Heart left ventricle (tissue), 13 donors: ENCODE results near the gene KRT38.

Experiments
- POLR2A ChIP-seq, 2 donors: fragments of 450-650 bp; IDR thresholded peaks; one replicate each; pipeline ENCODE4 v1.6.1; 2017; ENCODE audit warnings: antibody characterized with exemption in 2 of 2, mild to moderate bottlenecking in 2 of 2, moderate library complexity in 2 of 2
- TF ChIP-seq, protein P1 (sequence below), 12 donors: fragments of 200-600 bp; sonication (generic) in 4 of 12; IDR thresholded peaks; one replicate each; pipeline versions ENCODE4 v1.5.0 to v1.8.0; 2018 to 2022; ENCODE audit warnings: antibody characterized with exemption in 12 of 12, mild to moderate bottlenecking in 5 of 12
- donor health status: ischemic (EF 13 %, LVEDD 7.1; RV severe dilation, severe dysfunction).
- donor health status: DM: no; HTN: yes; CAD: no.
- donor health status: DM: no; HTN: no; CAD: no.
- donor health status: ischemic (EF 25% LVEDD 6.9; RV normal size, moderate dysfunction).
- donor health status: ischemic (EF 25% LVEDD 5.7; RV mildly dilated, moderate dysfunction).
- donor health status: ischemic (EF 35%, LVEDD 5.7; RV mildly dilated, moderate dysfunction).
- donor health status: nonischemic (EF 11% LVEDD 7.7; RV severe dilation, severe dysfunction).
- donor health status: DM: yes; HTN: yes; CAD: no.
- donor health status: PGD.
- donor health status: ischemic (EF 29% LVEDD 5.4; RV normal size, mild dysfunction).
- donor health status: nonischemic (EF 23%, LVEDD 6.1; RV moderate dilation, normal function).

DNA sequence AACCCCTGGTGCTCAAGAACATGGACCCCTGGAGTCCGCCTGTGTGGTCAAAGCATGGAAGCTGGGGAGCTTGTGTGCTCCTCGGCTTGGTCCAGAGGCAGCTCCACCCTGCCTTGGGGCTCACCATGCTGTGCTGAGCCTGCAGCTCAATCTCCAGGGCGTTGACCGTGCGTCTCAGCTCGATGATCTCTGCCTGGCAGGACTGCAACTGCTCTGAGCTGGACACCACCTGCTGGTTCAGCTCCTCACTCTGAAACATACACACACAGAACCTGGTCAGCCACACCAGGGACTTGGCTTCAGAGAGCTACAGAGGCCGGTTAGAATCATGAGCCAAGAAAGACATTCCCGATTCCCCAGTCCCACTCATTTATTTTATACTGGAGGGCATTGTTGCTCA, 37.5 kb upstream of the KRT38 start:
- TF ChIP-seq POLR2A (IDR thresholded peaks at IDR 0.05) = no peak
- TF ChIP-seq, protein P1, sequence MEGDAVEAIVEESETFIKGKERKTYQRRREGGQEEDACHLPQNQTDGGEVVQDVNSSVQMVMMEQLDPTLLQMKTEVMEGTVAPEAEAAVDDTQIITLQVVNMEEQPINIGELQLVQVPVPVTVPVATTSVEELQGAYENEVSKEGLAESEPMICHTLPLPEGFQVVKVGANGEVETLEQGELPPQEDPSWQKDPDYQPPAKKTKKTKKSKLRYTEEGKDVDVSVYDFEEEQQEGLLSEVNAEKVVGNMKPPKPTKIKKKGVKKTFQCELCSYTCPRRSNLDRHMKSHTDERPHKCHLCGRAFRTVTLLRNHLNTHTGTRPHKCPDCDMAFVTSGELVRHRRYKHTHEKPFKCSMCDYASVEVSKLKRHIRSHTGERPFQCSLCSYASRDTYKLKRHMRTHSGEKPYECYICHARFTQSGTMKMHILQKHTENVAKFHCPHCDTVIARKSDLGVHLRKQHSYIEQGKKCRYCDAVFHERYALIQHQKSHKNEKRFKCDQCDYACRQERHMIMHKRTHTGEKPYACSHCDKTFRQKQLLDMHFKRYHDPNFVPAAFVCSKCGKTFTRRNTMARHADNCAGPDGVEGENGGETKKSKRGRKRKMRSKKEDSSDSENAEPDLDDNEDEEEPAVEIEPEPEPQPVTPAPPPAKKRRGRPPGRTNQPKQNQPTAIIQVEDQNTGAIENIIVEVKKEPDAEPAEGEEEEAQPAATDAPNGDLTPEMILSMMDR (IDR thresholded peaks at IDR 0.05) = no peak
